HCT116 (cell line): ENCODE data around the gene LMBR1L.

Source experiments
- CEBPB ChIP-seq: IDR thresholded peaks from 2 replicates; pipeline ENCODE4 v1.6.1; 2012; ENCODE audit warnings: low read depth
- CTCF ChIP-seq, 3 experiments: fragments of 200-600 bp in 1 of 3; sonication (generic) in 1 of 3; IDR thresholded peaks in 2 of 3; conservative IDR thresholded peaks in 1 of 3; 2 replicates each; pipeline ENCODE4 v1.5.1; 2012 to 2017; ENCODE audit warnings: low read depth in 2 of 3, low read length in 2 of 3, antibody characterized with exemption in 1 of 3, borderline replicate concordance in 1 of 3, control low read depth in 1 of 3, mild to moderate bottlenecking in 1 of 3, mixed read lengths in 1 of 3, mixed run types in 1 of 3, moderate library complexity in 1 of 3; ENCODE audit not compliant: insufficient read depth in 1 of 3
- EZH2phosphoT487 ChIP-seq: fragments of 200-600 bp; IDR thresholded peaks from 2 replicates; pipeline ENCODE4 v1.6.1; 2018; ENCODE audit warnings: antibody characterized with exemption, borderline replicate concordance
- FOSL1 ChIP-seq: IDR thresholded peaks from 2 replicates; pipeline ENCODE4 v1.6.1; 2012; ENCODE audit warnings: low read depth
- MAX ChIP-seq: IDR thresholded peaks from 2 replicates; pipeline ENCODE4 v1.6.1; 2012
- POLR2AphosphoS5 ChIP-seq: IDR thresholded peaks from 2 replicates; pipeline ENCODE4 v1.6.1; 2011; ENCODE audit warnings: mild to moderate bottlenecking, low read depth, low read length, moderate library complexity
- RAD21 ChIP-seq: IDR thresholded peaks from 2 replicates; pipeline ENCODE4 v1.6.1; 2012; ENCODE audit warnings: low read depth, mild to moderate bottlenecking
- YY1 ChIP-seq: IDR thresholded peaks from 2 replicates; pipeline ENCODE4 v1.6.1; 2011; ENCODE audit warnings: low read length, low read depth, moderate library complexity, mild to moderate bottlenecking; ENCODE audit not compliant: insufficient replicate concordance; ENCODE audit errors: extremely low read depth
- ZFX ChIP-seq: fragments of 450-650 bp; IDR thresholded peaks from 2 replicates; pipeline ENCODE4 v1.6.1; 2017
- ZNF274 ChIP-seq: fragments of 200-500 bp; sonication (Bioruptor generic); IDR thresholded peaks from 2 replicates; pipeline ENCODE4 v1.6.1; 2014; ENCODE audit warnings: mild to moderate bottlenecking, low read depth, low read length, inconsistent platforms

- TF ChIP-seq ZNF274 = no peak
- TF ChIP-seq CTCF (IDR thresholded peaks at IDR 0.05 in 2 of 3, conservative IDR thresholded peaks at IDR 0.05 in 1 of 3; ENCODE audit: borderline replicate concordance in 1 of 3, insufficient read depth in 1 of 3, low read depth in 2 of 3, low read length in 2 of 3) = no peak
- TF ChIP-seq POLR2AphosphoS5 = no peak
- TF ChIP-seq ZFX = no peak
- TF ChIP-seq EZH2phosphoT487 = no peak
- TF ChIP-seq RAD21 = no peak
- TF ChIP-seq MAX = no peak
- no peak for TF ChIP-seq YY1
- TF ChIP-seq CEBPB = no peak
- no peak for TF ChIP-seq FOSL1
Measured at GRCh38 chr12:49051373-49051764, 59.3 kb downstream of the LMBR1L start.
